Prostate gland (tissue), 2 donors: Measurements from ENCODE around the gene SH3BP4.

Experiments
- CTCF ChIP-seq, 4 experiments: fragments of 200-600 bp in 2 of 4; fragments of 450-650 bp in 2 of 4; sonication (generic) in 2 of 4; IDR thresholded peaks; 1 replicate in 3 of 4; 2 replicates in 1 of 4; pipeline ENCODE4 v1.5.1; 2016 to 2019; ENCODE audit warnings: antibody characterized with exemption in 4 of 4, mild to moderate bottlenecking in 2 of 4, moderate library complexity in 2 of 4
- POLR2AphosphoS5 ChIP-seq: sonication (generic); formaldehyde crosslinking; IDR thresholded peaks from one replicate; pipeline ENCODE4 v1.6.1; 2017; ENCODE audit warnings: antibody characterized with exemption

DNA sequence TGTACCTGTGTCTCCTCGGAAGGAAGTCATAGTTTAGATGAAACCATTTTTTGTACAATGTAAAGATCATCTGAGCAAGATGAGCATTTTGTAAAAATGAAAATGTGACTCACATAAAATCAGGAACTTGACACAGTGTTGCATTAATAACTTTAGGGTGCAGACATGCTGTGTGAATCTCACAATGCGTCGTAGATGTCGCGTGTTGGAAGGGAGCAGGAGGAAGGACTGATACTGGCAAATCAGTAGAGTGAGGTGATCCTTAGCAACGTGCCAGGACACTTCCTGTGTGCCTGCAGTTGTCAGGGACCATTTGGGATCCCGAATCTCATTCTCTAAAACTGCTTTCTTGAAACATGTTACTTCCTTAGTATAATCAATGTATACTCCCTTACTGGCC is 103.1 kb downstream of the SH3BP4 start:
- no peak for TF ChIP-seq CTCF (IDR thresholded peaks at IDR 0.05)
- TF ChIP-seq POLR2AphosphoS5, result no peak
